ENCODE measurements around the gene DAB1.

The DAB1 gene

DNA sequence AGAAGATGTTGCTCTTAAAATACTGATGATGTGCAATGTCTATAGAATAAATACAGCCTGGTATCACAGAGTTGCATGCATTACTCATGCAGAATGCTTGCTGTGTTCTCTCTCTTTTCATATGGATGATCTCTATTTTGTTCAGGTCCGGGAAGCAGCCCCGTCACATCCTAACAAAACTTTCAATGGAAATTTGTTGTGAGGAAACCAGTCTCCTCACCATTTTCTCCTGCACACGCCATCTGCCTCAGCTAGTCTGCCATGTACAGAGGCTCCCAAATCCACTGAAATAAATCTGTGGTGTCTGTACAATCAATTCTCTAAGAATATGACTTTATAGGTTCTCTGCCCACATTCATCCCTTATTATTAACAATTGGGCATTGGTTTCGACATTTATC, 42.4 kb downstream of the DAB1 start:
- Histone ChIP-seq H3K9me3 (ENCODE audit: control insufficient read depth, insufficient read depth, low read depth, low read length) (no peaks in the 10 kb centered on the region), H3K4me3 (ENCODE audit: low read depth, low read length) (no peak overlapping the region), H3K36me3 (ENCODE audit: control insufficient read depth in 2 of 2, insufficient read depth in 1 of 2, low read length in 2 of 2) (no peaks in the 10 kb centered on the region), H3K27ac (ENCODE audit: extremely low read depth, low read depth, low read length) (no peak overlapping the region), H3K4me1 (ENCODE audit: control insufficient read depth, insufficient read depth, low read length) (no peaks in the 10 kb centered on the region)
- CTCF ChIA-PET: no interaction called here
- TF ChIP-seq ZBTB17 (tag by site-specific recombination; IDR thresholded peaks at IDR 0.05): no peak
- TF ChIP-seq, protein P1, sequence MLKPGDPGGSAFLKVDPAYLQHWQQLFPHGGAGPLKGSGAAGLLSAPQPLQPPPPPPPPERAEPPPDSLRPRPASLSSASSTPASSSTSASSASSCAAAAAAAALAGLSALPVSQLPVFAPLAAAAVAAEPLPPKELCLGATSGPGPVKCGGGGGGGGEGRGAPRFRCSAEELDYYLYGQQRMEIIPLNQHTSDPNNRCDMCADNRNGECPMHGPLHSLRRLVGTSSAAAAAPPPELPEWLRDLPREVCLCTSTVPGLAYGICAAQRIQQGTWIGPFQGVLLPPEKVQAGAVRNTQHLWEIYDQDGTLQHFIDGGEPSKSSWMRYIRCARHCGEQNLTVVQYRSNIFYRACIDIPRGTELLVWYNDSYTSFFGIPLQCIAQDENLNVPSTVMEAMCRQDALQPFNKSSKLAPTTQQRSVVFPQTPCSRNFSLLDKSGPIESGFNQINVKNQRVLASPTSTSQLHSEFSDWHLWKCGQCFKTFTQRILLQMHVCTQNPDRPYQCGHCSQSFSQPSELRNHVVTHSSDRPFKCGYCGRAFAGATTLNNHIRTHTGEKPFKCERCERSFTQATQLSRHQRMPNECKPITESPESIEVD (tag by site-specific recombination; IDR thresholded peaks at IDR 0.05): no peak
- TF ChIP-seq ZNF830 (tag by site-specific recombination; IDR thresholded peaks at IDR 0.05; ENCODE audit: low read depth): no peak
- TF ChIP-seq ZNF174 (tag by site-specific recombination; IDR thresholded peaks at IDR 0.05): no peak
- TF ChIP-seq ZNF660 (tag by site-specific recombination; IDR thresholded peaks at IDR 0.05): no peak
- no peak for TF ChIP-seq KLF9 (tag by site-specific recombination; IDR thresholded peaks at IDR 0.05; ENCODE audit: low read depth)
- no peak for TF ChIP-seq ZNF510 (tag by site-specific recombination; IDR thresholded peaks at IDR 0.05; ENCODE audit: insufficient replicate concordance)
- no peak for TF ChIP-seq ZNF155 (tag by site-specific recombination; IDR thresholded peaks at IDR 0.05)
- TF ChIP-seq ZNF202 (tag by site-specific recombination; IDR thresholded peaks at IDR 0.05; ENCODE audit: borderline replicate concordance): no peak
- no peak for TF ChIP-seq ZSCAN23 (tag by site-specific recombination; IDR thresholded peaks at IDR 0.05)
- no peak for TF ChIP-seq ZIC2 (tag by site-specific recombination; IDR thresholded peaks at IDR 0.05)
- TF ChIP-seq, protein P2, sequence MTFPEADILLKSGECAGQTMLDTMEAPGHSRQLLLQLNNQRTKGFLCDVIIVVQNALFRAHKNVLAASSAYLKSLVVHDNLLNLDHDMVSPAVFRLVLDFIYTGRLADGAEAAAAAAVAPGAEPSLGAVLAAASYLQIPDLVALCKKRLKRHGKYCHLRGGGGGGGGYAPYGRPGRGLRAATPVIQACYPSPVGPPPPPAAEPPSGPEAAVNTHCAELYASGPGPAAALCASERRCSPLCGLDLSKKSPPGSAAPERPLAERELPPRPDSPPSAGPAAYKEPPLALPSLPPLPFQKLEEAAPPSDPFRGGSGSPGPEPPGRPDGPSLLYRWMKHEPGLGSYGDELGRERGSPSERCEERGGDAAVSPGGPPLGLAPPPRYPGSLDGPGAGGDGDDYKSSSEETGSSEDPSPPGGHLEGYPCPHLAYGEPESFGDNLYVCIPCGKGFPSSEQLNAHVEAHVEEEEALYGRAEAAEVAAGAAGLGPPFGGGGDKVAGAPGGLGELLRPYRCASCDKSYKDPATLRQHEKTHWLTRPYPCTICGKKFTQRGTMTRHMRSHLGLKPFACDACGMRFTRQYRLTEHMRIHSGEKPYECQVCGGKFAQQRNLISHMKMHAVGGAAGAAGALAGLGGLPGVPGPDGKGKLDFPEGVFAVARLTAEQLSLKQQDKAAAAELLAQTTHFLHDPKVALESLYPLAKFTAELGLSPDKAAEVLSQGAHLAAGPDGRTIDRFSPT (tag by site-specific recombination; IDR thresholded peaks at IDR 0.05): no peak
- TF ChIP-seq GFI1B (tag by site-specific recombination; IDR thresholded peaks at IDR 0.05): no peak
- TF ChIP-seq, protein P3, sequence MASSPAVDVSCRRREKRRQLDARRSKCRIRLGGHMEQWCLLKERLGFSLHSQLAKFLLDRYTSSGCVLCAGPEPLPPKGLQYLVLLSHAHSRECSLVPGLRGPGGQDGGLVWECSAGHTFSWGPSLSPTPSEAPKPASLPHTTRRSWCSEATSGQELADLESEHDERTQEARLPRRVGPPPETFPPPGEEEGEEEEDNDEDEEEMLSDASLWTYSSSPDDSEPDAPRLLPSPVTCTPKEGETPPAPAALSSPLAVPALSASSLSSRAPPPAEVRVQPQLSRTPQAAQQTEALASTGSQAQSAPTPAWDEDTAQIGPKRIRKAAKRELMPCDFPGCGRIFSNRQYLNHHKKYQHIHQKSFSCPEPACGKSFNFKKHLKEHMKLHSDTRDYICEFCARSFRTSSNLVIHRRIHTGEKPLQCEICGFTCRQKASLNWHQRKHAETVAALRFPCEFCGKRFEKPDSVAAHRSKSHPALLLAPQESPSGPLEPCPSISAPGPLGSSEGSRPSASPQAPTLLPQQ (tag by site-specific recombination; IDR thresholded peaks at IDR 0.05): no peak
- TF ChIP-seq ZNF23 (tag by site-specific recombination; IDR thresholded peaks at IDR 0.05; ENCODE audit: borderline replicate concordance): no peak
- TF ChIP-seq, protein P4, sequence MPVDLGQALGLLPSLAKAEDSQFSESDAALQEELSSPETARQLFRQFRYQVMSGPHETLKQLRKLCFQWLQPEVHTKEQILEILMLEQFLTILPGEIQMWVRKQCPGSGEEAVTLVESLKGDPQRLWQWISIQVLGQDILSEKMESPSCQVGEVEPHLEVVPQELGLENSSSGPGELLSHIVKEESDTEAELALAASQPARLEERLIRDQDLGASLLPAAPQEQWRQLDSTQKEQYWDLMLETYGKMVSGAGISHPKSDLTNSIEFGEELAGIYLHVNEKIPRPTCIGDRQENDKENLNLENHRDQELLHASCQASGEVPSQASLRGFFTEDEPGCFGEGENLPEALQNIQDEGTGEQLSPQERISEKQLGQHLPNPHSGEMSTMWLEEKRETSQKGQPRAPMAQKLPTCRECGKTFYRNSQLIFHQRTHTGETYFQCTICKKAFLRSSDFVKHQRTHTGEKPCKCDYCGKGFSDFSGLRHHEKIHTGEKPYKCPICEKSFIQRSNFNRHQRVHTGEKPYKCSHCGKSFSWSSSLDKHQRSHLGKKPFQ (tag by site-specific recombination; IDR thresholded peaks at IDR 0.05): no peak
- TF ChIP-seq ZNF558 (tag by site-specific recombination; IDR thresholded peaks at IDR 0.05): no peak
- TF ChIP-seq HOXA7 (CRISPR knock-in tag; IDR thresholded peaks at IDR 0.05; ENCODE audit: borderline replicate concordance): no peak
- no peak for TF ChIP-seq ZNF169 (tag by site-specific recombination; IDR thresholded peaks at IDR 0.05)
- POLR2A ChIA-PET: no interaction called here

DNA sequence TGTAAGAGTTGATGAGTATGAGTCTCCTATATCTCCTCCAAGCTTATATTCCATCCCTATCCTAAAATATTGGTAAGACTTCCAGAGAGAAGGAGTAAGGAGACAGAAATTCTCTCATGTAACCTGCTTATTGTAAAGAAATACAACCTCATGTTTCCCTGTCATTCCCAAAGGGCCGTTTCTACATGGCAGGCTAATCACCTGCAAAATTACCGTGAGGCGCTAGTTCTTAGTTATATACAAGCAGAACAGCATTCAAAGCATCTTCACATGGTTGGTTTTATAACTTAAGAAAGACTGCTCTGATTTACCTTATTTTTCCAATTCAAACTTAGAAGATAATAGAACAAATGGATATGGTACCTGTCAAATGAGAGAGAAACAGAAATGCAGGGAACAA, 42.9 kb downstream of the DAB1 start:
- ChIA-PET POLR2A (no interaction called here), CTCF (no interaction called here)
- no peak overlapping the region for H3K27ac ChIP-seq (ENCODE audit: extremely low read depth, low read depth, low read length)
- no peak overlapping the region for H3K4me3 ChIP-seq (ENCODE audit: low read depth, low read length)
- no peaks in the 10 kb centered on the region for H3K36me3 ChIP-seq (ENCODE audit: control insufficient read depth in 2 of 2, insufficient read depth in 1 of 2, low read length in 2 of 2)
- TF ChIP-seq, protein P5, sequence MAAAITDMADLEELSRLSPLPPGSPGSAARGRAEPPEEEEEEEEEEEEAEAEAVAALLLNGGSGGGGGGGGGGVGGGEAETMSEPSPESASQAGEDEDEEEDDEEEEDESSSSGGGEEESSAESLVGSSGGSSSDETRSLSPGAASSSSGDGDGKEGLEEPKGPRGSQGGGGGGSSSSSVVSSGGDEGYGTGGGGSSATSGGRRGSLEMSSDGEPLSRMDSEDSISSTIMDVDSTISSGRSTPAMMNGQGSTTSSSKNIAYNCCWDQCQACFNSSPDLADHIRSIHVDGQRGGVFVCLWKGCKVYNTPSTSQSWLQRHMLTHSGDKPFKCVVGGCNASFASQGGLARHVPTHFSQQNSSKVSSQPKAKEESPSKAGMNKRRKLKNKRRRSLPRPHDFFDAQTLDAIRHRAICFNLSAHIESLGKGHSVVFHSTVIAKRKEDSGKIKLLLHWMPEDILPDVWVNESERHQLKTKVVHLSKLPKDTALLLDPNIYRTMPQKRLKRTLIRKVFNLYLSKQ (tag by site-specific recombination; IDR thresholded peaks at IDR 0.05; ENCODE audit: borderline replicate concordance): no peak
- no peaks in the 10 kb centered on the region for H3K4me1 ChIP-seq (ENCODE audit: control insufficient read depth, insufficient read depth, low read length)
- no peaks in the 10 kb centered on the region for H3K9me3 ChIP-seq (ENCODE audit: control insufficient read depth, insufficient read depth, low read depth, low read length)
